GM19397 (cell line): ENCODE results near the gene BUB1B.

ENCODE experiments used
- ATAC-seq: cut with Tn5 transposase; IDR thresholded peaks from one replicate; pipeline ENCODE4 v1.9.1; 2021; ENCODE audit warnings: mild to moderate bottlenecking, moderate library complexity; ENCODE audit not compliant: unreplicated experiment

The BUB1B gene

DNA sequence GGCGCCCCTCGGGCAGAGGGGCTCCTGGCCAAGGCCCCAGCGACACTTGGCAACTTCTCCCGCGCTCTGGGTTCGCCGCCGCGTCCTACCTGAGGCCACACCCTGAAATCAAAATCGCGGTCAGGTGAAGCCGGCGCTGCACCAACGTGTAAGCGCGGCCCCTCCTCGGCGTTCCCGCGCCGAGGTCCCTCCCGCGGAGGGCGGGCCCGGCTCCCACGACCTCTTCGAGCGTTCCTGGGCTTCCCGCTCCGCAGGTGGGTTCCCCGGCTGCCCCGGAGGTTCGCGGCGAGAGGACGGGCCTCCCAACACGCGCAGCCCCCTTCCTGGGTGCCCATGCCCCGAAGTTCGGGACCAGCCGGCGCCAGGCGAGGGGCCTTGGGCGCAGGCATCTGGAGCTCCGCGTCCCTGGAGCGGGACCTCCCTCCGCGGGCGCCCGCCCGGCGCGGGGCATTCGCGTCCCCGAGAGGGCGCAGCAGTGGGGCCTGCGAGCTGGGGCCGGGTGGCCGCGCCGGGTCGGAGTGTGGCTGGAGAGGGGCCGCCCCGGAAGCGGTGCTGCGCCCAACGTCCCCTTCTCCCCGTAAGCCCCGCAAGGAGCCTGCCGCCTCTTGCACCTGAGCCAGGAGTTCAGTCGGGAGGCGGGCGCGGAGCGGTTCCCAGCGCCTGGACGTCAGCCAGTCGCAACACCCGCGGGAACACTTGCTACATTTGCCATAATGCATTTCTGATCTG lies 91.7 kb downstream of the BUB1B start:
- ATAC-seq: peak; percentile 52

DNA sequence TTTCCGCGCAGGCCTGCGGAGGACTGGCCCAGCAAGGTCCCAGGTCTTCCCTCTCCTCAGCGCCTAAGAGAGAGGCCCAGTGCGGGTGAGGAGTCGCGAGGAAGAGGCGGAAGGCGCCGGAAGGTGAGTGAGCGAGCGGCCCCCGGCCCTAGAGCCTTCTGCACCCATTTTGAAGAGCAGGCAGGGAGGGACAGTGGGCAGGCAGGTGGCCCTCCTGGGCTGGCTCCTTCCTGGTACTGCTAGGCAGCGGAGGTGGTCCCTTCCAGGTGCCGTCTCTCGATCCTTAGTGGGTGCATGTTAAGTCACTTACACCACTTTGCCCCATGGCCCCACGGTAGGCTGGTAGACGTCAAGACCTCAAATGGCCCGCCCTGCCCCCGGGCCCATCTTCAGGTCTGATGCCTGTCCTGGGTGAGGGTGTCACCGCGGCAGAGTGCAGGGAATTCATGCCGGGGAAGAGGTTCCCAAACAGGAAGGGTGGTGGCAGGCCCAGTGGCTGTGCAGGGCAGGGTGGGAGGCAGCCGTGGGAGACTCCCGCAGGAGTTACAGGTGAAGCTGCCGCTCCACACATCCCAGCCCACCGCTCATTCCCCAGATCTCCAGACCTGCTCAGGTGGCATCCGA lies 92.4 kb downstream of the BUB1B start:
- ATAC-seq: no peak

DNA sequence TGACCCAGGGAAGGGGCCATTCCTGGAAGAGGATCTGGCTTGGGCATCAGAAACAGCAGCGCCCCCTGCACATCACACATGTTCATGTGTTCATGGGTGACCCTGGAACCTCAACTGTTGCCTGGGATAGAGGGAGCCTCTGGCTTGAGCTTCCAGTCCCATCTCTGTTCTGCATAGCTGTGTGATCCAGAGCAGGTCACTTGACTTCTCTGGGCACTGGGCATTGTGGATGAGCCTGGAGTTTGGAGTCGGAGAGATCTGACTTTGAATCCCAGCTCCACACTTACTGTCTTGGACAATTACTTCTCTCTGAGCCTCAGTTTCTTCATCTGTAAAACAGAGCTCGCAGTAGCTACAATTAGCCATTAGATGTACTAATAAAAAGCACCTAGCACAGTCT lies 93.6 kb downstream of the BUB1B start:
- ATAC-seq: no peak

- ATAC-seq: no peak
Observed at GRCh38 chr15:40255033-40255432, 94.2 kb downstream of the BUB1B start.

DNA sequence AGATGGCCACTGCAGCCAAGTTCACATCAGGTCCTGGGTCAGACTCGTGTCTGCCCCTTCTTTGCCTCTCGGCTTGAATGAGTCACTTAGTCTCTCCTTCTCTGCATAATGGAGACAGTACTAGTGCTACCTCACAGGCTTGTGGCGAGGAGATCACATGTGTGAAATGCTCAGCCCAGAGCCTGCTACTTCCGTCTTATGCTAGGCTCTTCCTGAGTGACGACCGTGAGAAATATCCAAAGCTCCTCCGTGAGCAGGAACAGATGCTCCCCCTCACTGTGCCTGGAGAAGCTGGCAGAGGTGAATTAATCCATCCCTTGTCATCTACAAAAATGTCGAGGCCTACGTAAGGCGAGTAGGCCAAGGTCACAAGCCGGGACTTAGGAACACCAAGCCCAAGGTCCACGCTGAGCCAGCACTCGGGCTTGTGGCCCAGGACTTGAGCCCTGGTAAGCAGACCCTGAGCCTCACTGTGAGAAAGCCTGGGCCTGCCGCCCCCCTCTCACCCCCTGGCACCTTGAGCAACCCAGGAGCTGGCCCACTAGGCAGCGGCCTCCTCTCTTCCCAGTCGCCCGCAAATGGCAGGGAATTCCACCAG lies 95.9 kb downstream of the BUB1B start:
- no peak for ATAC-seq

GRCh38 chr15:40257656-40258450 lies 97.0 kb downstream of the BUB1B start:
- ATAC-seq: no peak

- no peak for ATAC-seq
Observed at GRCh38 chr15:40258544-40258943, 97.7 kb downstream of the BUB1B start.

DNA sequence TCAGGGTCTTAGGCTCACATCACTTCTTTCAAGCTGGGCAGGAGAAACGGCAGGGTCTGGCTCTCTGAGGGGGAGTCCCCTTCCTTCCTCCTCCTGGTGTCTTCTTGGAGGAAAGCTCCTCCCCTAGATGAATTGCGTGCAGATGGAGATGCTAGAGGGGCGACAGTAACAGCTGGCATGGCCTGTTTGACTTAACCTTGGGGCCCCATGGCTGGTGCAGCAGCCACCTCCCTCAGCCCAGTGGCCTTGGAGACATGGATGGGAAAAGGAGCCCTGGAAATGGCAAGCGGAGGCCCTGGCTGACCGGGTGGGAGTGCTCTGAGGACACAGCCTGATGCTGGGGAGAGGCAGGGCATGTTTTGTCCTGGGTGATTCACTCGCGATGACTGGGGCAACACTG lies 98.2 kb downstream of the BUB1B start:
- ATAC-seq: no peak

- no peak for ATAC-seq
Observed at GRCh38 chr15:40263024-40263754, 102.3 kb downstream of the BUB1B start.

- ATAC-seq: no peak
Observed at GRCh38 chr15:40264321-40265153, 103.7 kb downstream of the BUB1B start.

GRCh38 chr15:40265355-40265754 lies 104.5 kb downstream of the BUB1B start:
- ATAC-seq: no peak

DNA sequence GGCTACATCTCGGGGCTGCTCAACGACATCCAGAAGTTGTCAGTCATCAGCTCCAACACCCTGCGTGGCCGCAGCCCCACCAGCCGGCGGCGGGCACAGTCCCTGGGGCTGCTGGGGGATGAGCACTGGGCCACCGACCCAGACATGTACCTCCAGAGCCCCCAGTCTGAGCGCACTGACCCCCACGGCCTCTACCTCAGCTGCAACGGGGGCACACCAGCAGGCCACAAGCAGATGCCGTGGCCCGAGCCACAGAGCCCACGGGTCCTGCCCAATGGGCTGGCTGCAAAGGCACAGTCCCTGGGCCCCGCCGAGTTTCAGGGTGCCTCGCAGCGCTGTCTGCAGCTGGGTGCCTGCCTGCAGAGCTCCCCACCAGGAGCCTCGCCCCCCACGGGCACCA lies 105.0 kb downstream of the BUB1B start:
- no peak for ATAC-seq

DNA sequence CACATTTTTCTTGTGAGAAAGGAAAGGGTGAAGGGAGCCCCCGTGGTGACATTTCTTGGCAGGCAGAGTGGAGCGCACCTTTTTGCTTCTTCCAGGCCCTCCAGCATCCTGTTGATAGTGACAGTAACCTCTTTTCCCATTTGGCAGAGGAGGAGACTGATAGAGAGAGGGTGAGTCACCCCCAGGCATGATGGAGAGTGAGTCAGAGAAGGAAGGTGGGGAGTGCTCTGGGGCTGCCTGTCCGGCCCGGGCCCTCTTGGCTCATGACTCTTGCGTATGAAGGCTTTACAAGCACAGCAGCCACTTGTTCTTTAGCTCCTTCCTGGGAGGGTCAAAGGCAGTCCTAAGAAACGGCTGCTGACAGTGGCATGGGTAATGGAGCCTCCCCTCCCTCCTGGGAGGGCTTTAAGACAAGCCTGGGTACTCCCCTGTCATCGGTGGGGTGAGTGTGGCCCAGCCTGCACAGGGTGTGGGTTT lies 106.0 kb downstream of the BUB1B start:
- no peak for ATAC-seq

- no peak for ATAC-seq
Observed at GRCh38 chr15:40267670-40268069, 106.8 kb downstream of the BUB1B start.

GRCh38 chr15:40269604-40270003 lies 108.7 kb downstream of the BUB1B start:
- ATAC-seq: no peak

DNA sequence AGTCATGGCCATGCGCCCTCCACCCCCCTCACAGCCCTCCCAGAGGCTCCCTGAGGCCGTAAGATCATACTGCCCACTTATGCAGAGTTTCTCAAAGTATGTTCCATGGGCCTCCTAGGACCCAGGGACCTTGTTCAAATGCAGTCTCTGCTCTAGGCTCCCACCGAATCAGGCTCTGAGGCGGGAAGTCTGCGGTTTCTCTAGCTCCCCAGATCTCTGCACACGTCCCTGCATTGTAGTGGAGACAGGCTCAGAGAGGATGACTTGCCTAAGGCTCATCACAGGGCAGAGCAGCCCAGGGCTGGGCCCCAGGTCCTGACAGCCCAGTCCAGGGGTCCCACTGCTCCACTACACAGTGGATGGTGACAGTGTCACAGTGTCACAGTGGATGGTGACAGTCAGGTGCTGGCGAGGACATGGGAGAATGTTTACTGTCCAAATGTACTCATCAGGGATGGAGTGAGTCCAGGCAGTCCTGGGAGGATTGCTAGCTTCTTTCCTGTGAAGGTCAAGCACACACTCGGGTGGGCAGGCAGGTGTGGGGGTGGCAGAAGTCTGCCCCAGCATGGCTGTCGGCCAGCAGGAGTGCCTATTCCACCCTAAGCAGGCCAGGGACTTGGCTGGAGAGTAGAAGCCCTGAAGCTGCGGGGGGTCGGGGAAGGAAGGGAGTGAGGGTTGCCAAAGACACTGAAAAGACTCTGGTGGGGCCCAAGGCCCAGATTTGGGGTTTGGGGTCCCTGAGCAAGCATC lies 109.6 kb downstream of the BUB1B start:
- no peak for ATAC-seq
